Stimulated activated CD4-positive, alpha-beta T cell treated with anti-CD3 and anti-CD28 coated beads, TNF-alpha, amount 100 ng/mL, for 24 hours (primary cell): ENCODE data around the gene LCE2D.

Source experiments
- DNase-seq, 3 experiments: peaks; one replicate each; pipeline ENCODE4 v3.0.0-alpha.2; 2020; ENCODE audit warnings: low read depth in 3 of 3

Gene LCE2D

GRCh38 chr1:152697701-152698600 lies 34.8 kb downstream of the LCE2D start, which contains the start of gene LCE2A:
TSS of gene LCE2A (plus strand) at chr1:152698345. CDS start at chr1:152698902, 557 bp downstream.
- DNase-seq, result no peak

GRCh38 chr1:152699746-152700145 lies 36.6 kb downstream of the LCE2D start:
- no peak for DNase-seq

- no peak for DNase-seq
Observed at GRCh38 chr1:152707860-152708259, 44.7 kb downstream of the LCE2D start, which contains the start of gene LCE4A. TSS of gene LCE4A (plus strand) at chr1:152708160. CDS start at chr1:152709076, 916 bp downstream.
